ENCODE results near the gene TRAPPC6A. TPM values are rescaled to one million over a fixed set of nuclear protein-coding genes. Genes with fewer than 3 reads are reported as not detected.

The TRAPPC6A gene
- total and polyA plus RNA-seq, 2 donors (not counting 1 experiment from before 2014, with no cell fraction given) = 9.3 to 15.9 TPM

DNA sequence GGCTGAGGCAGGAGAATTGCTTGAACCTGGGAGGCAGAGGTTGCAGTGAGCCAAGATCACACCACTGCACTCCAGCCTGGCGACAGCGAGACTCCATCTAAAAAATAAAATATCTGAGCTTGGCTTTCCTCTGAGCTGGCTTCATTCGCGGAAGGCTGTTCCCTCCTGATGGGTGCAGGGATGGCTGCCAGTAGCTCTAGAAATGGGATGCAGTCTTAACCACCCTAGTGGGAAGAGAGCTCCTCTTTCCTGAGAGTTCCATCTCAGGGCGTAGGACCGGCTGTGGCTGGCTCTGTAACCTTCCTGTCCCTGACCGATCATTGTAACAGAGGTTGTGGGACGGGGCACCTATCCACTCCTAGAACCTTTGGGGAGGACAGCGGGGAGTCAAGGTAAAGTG lies 52.7 kb downstream of the TRAPPC6A start:
- Histone ChIP-seq H3K9me3 (ENCODE audit: control insufficient read depth, insufficient read depth, low read depth, low read length) (no peaks in the 10 kb centered on the region), H3K79me2 (ENCODE audit: control insufficient read depth, insufficient read depth, low read length) (peaks cover 58% of the 10 kb centered on the region), H3K36me3 (ENCODE audit: control insufficient read depth, insufficient read depth, low read length) (peaks cover 4% of the 10 kb centered on the region), H3K4me2 (ENCODE audit: extremely low read depth, insufficient read depth, low read length) (no peak overlapping the region), H2AFZ (ENCODE audit: low read length) (no peak overlapping the region), H4K20me1 (ENCODE audit: control insufficient read depth, extremely low read depth, insufficient read depth, low read length) (peaks cover 2% of the 10 kb centered on the region), H3K9ac (ENCODE audit: insufficient read depth, low read length) (no peak overlapping the region), H3K27ac (ENCODE audit: insufficient read depth, low read length) (no peak overlapping the region), H3K4me1 (ENCODE audit: control insufficient read depth, extremely low read depth, insufficient read depth, low read length) (no peaks in the 10 kb centered on the region), H3K4me3 (replicated peaks in 1 of 4; ENCODE audit: control extremely low read depth in 1 of 4, insufficient read depth in 1 of 4, low read depth in 3 of 4, low read length in 4 of 4) (no peak overlapping the region), H3K27me3 (ENCODE audit: control insufficient read depth, insufficient read depth, low read length) (no peaks in the 10 kb centered on the region)
- TF ChIP-seq EZH2 (IDR thresholded peaks at IDR 0.05; ENCODE audit: low read length, missing control alignments) = no peak
- TF ChIP-seq CTCF (conservative IDR thresholded peaks at IDR 0.05 in 1 of 2, IDR thresholded peaks at IDR 0.05 in 1 of 2; ENCODE audit: low read depth in 1 of 2, low read length in 2 of 2) = no peak
- DNase-seq (ENCODE audit: low read depth in 2 of 2) = no peak

GRCh38 chr19:45124021-45124420 lies 54.0 kb downstream of the TRAPPC6A start:
- DNase-seq (ENCODE audit: low read depth in 2 of 2) = no peak
- Histone ChIP-seq H2AFZ (ENCODE audit: low read length) (no peak overlapping the region), H3K4me2 (ENCODE audit: extremely low read depth, insufficient read depth, low read length) (no peak overlapping the region), H3K27me3 (ENCODE audit: control insufficient read depth, insufficient read depth, low read length) (no peaks in the 10 kb centered on the region), H3K4me3 (replicated peaks in 1 of 4; ENCODE audit: control extremely low read depth in 1 of 4, insufficient read depth in 1 of 4, low read depth in 3 of 4, low read length in 4 of 4) (no peak overlapping the region), H3K9ac (ENCODE audit: insufficient read depth, low read length) (no peak overlapping the region), H3K79me2 (ENCODE audit: control insufficient read depth, insufficient read depth, low read length) (peaks cover 59% of the 10 kb centered on the region), H3K36me3 (ENCODE audit: control insufficient read depth, insufficient read depth, low read length) (peaks cover 1% of the 10 kb centered on the region), H3K4me1 (ENCODE audit: control insufficient read depth, extremely low read depth, insufficient read depth, low read length) (no peaks in the 10 kb centered on the region), H4K20me1 (ENCODE audit: control insufficient read depth, extremely low read depth, insufficient read depth, low read length) (peaks cover 2% of the 10 kb centered on the region), H3K9me3 (ENCODE audit: control insufficient read depth, insufficient read depth, low read depth, low read length) (no peaks in the 10 kb centered on the region), H3K27ac (ENCODE audit: insufficient read depth, low read length) (no peak overlapping the region)
- no peak for TF ChIP-seq CTCF (conservative IDR thresholded peaks at IDR 0.05 in 1 of 2, IDR thresholded peaks at IDR 0.05 in 1 of 2; ENCODE audit: low read depth in 1 of 2, low read length in 2 of 2)
- TF ChIP-seq EZH2 (IDR thresholded peaks at IDR 0.05; ENCODE audit: low read length, missing control alignments) = no peak

DNA sequence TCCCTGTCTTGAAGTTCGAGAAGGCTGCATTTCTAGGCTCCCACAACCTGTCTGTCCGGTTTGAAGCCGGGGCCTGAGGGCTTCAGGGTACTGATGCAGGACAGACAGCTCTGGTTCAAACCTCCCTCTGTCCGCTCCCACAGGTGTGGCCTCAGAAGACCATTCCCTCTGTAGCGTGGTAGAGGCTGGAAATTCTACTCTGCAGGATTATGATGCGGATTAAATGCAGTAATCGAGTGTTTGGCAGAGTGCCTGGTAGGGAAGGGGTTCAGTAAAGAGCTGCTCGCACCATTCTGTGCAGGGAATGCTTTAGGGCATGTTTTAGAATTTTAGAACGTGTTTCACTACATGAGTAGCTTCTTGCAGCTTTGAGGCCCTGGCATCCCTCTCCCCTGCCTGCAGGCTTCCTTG lies 54.6 kb downstream of the TRAPPC6A start:
- Histone ChIP-seq H4K20me1 (ENCODE audit: control insufficient read depth, extremely low read depth, insufficient read depth, low read length) (peaks cover 2% of the 10 kb centered on the region), H3K27ac (ENCODE audit: insufficient read depth, low read length) (no peak overlapping the region), H2AFZ (ENCODE audit: low read length) (no peak overlapping the region), H3K9ac (ENCODE audit: insufficient read depth, low read length) (no peak overlapping the region), H3K9me3 (ENCODE audit: control insufficient read depth, insufficient read depth, low read depth, low read length) (no peaks in the 10 kb centered on the region), H3K4me3 (replicated peaks in 1 of 4; ENCODE audit: control extremely low read depth in 1 of 4, insufficient read depth in 1 of 4, low read depth in 3 of 4, low read length in 4 of 4) (no peak overlapping the region), H3K4me2 (ENCODE audit: extremely low read depth, insufficient read depth, low read length) (no peak overlapping the region), H3K79me2 (ENCODE audit: control insufficient read depth, insufficient read depth, low read length) (peaks cover 56% of the 10 kb centered on the region), H3K36me3 (ENCODE audit: control insufficient read depth, insufficient read depth, low read length) (peaks cover 1% of the 10 kb centered on the region), H3K27me3 (ENCODE audit: control insufficient read depth, insufficient read depth, low read length) (no peaks in the 10 kb centered on the region), H3K4me1 (ENCODE audit: control insufficient read depth, extremely low read depth, insufficient read depth, low read length) (no peaks in the 10 kb centered on the region)
- TF ChIP-seq CTCF (conservative IDR thresholded peaks at IDR 0.05 in 1 of 2, IDR thresholded peaks at IDR 0.05 in 1 of 2; ENCODE audit: low read depth in 1 of 2, low read length in 2 of 2) = no peak
- no peak for TF ChIP-seq EZH2 (IDR thresholded peaks at IDR 0.05; ENCODE audit: low read length, missing control alignments)
- DNase-seq (ENCODE audit: low read depth in 2 of 2) = no peak

Measured in fibroblast of lung (primary cell).